Activated CD8-positive, alpha-beta memory T cell treated with anti-CD3 and anti-CD28 coated beads, Interleukin-2, amount 50 U/mL, for 4 hours (primary cell): Measurements from ENCODE around the gene ZNF462.
"Not testable (repeated sequence)": the region's sequence is repeated elsewhere in the genome, so short reads cannot be mapped to it uniquely, and the experiment has no call there.

Source experiments
- DNase-seq: peaks from one replicate; pipeline ENCODE4 v3.0.0-alpha.2; 2020

The ZNF462 gene

GRCh38 chr9:106963684-106964083 lies 100.7 kb downstream of the ZNF462 start:
- no peak for DNase-seq

DNA sequence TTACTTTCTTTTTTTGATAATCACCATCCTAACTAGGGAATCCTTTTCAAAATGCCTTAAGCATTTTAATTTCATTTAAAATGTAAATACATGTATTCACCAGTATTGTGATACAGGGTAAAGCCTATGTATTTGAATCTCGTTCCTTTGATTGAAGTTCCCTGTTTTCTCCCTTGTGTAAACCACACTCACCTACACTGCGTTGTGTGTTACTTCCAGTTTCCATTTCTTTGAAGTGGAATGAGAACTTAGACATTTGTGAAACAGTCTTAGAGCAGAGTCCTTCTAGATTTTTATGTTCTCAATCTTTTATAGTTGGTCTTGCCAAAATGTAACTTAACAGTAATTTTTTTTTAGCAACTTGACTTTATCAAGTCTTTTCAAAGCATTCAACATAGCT lies 101.4 kb downstream of the ZNF462 start:
- DNase-seq = no peak

DNA sequence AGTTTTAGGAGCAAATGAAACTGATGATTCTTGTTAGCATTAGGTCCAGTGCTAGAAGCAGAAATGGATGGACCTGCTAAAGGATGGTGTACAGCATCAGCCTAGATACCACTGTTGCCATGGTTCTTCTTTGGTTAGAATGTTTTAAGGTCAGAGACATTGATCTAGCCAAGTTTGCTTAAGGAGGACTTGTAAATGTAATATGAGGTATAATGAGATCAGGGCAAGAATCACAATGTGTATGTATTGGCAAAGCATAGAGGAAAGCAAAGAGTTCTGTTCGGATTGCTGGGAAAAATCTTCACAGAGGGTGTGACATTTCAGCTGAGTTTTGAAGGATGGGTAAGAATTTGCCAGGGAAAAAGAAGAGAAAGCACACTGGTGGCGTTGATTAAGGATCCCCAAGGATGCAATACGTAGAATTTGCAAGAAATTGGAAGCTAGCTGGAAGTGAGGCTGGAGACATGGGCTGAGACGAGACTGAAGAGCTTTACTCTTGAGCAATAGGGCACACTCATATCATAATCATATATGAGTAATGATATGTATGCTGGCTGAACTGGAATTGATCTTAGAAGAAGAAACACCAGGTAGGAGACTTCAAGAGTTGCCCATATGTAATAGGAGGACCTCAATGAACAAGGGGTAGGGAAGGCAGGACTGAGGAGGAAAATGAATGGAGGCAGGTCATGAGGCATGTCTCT lies 102.0 kb downstream of the ZNF462 start:
- no peak for DNase-seq

GRCh38 chr9:106966481-106966880 lies 103.5 kb downstream of the ZNF462 start:
- DNase-seq = no peak

DNA sequence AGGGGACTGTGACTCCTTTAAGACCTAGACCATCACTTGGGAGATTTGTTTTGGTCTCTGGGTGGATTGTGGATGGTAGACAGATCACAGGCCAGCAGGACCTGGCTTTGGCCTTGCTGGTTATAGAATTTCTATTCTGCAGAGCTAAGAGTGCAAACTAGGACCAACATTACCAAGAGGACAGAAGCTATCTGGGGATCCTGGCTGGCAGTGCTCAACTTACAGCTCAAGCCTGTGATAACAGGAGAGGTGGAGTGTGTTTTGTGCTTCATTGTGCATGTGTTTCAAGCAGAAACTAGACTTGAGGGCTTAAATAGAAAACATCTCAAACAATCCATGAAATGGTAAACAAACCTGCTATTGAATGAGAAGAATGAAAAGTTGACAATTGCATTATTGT lies 106.7 kb downstream of the ZNF462 start:
- no peak for DNase-seq

DNA sequence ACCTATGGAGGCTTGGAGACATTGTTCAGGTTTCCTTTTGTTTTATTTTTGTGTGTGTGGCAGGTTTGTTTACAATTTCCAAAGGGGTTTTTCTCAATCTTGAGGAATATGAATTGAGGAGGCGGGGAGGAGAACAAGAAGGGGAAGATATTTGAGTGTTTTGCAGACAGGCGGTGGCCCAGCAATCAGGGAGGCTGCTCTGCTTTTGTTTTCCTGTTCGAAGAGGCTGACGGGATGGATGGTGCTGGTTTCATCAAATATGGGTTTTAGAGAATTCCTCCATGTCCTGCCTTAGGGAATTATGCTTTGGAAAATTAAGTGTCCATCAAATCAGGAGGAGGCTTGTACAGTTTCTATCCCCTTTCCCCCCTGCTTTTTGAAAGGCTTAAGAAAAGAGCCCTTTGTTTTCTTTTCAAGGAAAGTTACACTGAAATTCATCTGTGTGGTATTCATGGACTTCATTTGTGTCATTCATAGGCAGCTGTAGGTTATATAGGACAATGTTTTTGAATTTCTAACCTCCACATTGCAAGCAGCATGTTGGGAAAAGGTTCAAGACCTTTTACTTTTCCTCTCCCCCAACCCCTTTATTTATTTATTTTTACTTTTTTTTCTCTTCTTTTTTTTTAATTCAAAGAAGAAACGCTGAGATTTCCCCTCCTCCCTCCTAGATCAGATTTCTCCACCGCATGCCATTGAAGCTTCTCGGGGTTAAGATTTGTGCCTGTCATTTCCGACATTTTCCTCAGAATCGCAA lies 107.4 kb downstream of the ZNF462 start:
- DNase-seq = no peak

DNA sequence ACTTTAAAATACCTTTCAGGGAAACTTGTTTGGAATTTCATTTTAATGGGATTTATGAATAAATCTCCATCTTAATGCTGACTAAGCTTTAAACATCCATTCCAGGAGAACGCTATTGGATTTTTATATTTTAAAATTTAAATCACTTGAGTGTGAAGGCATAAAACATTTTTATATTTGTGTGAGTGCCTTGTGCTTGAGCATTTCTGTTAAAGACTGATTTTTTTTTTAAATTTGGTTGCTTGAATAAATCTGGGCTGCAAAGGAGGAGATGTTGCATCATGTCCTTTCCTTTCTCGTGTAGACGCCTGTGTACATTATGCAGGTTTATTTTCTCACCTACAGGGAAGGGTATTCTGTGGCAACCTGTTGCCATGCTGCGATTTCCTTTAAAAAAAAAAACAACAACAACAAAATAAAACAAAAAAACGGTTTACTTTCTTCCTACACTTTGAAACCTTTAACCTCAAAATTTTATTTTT lies 108.1 kb downstream of the ZNF462 start:
- DNase-seq = no peak

GRCh38 chr9:106972082-106972481 lies 109.1 kb downstream of the ZNF462 start:
- DNase-seq = no peak

DNA sequence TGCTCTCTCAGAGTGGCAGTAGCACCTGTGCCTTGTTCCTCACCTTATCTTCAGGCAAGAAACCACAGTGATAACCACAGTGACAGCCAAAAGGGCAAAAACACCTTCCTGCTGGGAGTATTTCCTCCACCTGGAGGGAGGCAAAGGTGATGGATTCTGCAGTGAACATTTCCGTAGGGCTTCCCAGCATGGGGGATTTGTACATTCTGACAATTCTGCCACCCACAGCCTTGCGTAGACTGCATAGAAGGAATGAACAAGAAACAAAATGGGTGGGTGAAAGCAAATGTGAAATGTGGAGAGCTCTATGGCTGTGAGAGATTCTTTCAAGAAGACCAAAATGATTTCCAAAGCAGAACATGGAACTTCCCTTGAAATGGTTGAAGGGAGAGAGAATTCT lies 111.4 kb downstream of the ZNF462 start:
- no peak for DNase-seq

- no peak for DNase-seq
Measured at GRCh38 chr9:106976772-106977171, 113.8 kb downstream of the ZNF462 start.

DNA sequence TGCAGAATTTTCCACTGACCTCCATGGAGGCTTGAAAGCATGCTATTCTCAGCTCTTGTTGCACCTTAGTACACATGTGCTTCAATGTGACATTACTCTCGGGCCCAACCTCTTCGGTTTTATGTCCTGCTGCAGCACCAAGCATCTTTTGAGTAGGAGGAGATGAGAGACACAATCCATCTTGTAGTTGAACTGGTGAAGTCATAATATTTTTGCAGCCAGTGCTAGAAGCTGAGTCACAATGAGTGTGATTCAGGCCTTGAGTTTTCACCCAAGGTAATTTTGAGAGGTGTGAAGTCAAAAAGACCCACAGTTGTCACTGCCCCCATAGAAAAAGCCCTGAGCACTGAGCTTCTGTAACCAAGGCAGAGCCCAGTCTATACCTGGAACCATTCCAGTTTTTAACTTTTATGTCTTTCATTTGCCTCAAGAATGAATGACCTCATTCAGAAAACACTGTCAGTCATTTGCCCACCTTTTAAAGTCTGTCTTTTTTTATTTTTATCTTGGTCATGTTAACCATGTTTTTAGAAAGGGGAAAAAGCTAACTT lies 117.7 kb downstream of the ZNF462 start:
- no peak for DNase-seq

DNA sequence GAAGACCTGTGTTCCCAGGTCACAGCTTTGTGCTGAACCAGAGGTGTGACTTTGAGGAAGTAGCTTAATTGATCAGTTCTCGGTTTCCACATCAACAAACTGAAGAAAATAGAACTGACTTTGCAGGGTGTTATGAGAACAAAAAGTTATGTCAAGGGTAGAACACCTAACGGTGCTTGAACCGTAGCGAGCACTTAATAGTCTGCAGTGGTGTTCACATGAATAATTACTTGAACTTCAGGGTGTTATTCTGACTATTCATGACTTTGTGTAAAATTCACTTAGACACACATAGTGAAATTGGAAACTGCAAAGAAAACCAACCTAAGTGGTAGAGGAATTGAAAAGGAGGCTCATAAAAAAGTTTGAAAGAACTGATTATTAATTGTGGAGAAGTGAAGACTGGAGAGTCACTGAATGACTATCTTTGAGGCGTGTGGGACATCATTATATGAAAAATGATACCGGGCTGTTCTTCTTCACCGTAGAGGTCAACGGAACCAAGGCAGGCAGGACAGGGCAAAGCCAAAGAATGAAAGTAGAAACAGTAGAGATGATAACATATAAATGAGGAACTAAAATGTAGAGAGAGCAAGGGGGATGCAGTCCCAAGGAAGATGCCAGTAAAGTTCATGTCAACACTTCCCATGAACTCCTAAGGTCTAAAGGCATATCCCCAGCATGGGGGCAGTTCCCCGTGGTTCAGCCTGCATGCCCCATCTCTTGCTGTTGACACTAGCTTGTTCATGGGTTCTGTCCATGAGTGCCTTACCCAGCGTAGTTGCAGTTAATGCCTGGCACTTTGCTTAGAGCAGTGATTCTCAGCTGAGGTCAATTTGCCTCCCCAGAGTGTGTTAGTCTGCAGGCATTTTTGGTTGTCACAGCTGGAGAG lies 118.7 kb downstream of the ZNF462 start:
- no peak for DNase-seq

GRCh38 chr9:106982636-106983035 lies 119.7 kb downstream of the ZNF462 start:
- no peak for DNase-seq

DNA sequence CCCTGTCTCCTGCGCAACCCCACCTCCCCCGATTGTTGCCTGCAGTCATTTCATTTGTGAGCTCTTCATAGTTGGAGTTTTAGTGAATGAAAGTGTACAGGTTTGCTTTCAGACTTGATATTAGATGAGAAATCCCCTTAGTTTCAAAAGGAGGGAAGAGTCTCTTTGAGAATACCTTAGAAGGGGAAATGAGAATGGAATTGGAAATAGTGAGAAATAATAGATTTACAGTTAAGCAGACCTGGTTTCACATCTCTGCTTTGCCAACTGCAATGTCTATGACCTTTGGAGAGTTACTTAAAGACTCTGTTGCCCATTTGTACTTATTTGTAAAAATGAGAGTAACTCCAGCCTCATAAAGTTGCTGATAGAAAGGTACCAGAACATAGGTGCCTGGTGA lies 120.4 kb downstream of the ZNF462 start:
- DNase-seq = no peak

GRCh38 chr9:106989904-106990303 lies 126.9 kb downstream of the ZNF462 start:
- DNase-seq = not testable (repeated sequence)

- DNase-seq = no peak
Measured at GRCh38 chr9:106992186-106992585, 129.2 kb downstream of the ZNF462 start.

DNA sequence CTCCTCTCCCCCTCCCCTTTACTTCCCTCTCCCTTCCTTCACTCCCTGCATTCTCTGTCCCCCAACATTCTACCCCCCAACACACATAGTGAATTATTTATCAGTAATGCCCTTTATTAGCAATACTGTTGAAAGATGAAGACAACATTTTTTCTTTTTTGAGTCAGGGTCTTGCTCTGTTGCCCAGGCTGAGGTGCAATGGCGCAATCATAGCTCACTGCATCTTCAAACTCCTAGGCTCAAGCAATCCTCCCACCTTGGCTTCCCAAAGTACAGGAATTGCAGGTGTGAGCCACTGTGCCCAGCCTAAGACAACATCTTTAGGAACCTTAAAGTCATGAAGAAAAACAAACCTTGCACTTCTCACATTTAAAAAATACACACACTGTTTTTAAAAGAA lies 130.6 kb downstream of the ZNF462 start:
- DNase-seq = no peak

- DNase-seq = no peak
Measured at GRCh38 chr9:106994463-106994862, 131.5 kb downstream of the ZNF462 start.

DNA sequence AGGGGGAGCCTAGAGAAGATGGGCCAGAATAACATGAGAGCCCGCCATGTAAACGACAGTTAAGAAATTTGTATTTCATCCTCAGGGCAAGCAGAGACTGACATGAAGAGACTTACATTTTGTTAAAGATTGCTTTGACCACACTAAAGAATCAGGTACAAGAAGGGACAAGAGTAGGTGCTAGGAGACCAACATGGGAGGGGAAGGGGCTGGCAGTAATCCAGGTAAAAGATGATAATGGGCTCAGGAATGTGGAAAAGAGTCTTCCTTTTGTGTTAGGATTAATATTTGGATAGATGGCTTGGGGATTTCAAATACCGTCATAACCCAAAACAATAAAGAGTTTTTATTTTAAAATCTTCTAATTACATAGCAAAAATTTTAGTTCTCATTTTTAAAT lies 137.3 kb downstream of the ZNF462 start:
- DNase-seq = no peak

DNA sequence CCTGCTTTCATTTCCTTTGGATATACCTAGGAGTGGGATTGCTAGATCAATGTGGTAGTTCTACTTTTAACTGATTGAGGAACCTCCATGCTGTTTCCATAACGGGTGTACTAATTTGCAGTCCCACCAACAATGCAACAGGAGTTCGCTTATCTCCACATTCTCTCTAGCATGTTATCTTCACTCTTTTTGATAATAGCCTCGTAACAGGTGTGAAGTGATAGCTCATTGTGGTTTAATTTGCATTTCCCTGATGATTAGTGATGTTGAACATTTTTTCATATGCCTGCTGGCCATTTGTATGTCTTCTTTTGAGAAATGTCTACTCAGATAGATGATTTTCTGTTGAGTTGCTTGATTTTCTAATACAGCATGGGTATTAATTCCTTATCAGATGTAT lies 142.2 kb downstream of the ZNF462 start:
- no peak for DNase-seq

DNA sequence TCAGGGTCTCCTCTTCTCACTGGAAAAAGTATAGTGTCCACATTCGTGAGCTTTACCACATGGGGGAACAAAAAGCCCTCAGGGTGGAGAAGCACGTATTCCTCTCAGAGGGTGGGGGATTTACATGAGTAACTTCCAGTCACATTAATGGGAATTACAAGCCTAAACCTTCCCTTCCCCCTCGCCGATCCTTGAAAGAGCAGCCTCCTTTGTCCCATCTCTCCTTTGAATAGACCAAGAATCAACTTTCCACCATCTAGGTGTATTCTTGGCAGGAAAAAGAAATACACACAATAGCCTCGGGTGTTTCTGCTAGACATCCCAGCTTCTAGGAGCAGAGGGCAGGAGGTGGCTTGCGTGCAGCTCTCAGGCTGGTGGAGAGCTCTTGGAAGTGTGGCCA lies 144.4 kb downstream of the ZNF462 start:
- DNase-seq = no peak

DNA sequence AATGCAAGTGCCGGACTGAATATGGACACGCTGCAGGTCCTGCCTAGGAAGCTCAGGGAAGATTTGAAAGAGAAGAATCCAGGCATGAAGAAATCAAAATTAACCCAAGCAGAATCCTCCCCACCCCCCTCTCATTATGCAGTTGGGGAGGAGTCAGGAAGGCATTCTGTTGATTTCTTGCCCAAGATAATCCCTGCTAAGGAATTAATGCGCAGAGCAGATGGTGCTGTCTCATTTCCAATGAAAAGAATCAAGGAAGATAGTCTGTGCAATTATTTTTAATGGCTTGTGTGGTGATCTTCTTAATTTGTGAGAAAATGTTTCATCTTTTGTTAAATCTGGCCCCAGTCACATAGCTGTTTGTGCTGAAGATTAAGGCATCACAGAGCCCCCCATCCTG lies 145.0 kb downstream of the ZNF462 start:
- DNase-seq = no peak

GRCh38 chr9:107008447-107008846 lies 145.5 kb downstream of the ZNF462 start:
- DNase-seq = no peak
